Fibroblast of mammary gland (primary cell): Measurements from ENCODE around the gene STPG1.

ENCODE experiments used
- DNase-seq: peaks from one replicate; pipeline ENCODE4 v3.0.0-alpha.2; 2010; ENCODE audit warnings: low read depth
- H3K4me3 ChIP-seq: 2 replicates; pipeline ENCODE4 v1.5.1; 2011; ENCODE audit warnings: low read depth, mild to moderate bottlenecking, low read length, moderate library complexity; ENCODE audit not compliant: control insufficient read depth
- TF ChIP-seq, protein P1 (sequence below): conservative IDR thresholded peaks from 2 replicates; pipeline ENCODE4 v1.5.1; 2011; ENCODE audit warnings: low read depth, low read length, inconsistent platforms; ENCODE audit not compliant: control insufficient read depth, insufficient read depth

The STPG1 gene

DNA sequence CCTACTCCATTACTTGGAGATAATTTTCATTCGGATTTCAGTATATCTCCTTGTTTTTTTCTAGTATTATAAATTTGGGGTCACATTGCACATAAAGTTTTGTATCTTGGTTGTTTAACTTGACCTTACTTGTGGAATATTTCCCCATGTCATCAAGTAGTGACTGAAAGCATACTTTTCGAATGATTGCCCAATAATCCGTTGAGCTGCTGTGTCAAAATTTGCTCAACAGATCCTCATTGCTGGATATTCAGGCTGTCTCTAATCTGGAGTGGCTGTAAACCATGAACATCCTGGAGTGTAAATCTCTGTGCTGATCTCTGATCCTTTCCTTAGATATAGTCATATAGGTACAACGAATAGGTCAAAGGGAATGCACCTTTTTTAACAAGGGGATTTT lies 7.0 kb upstream of the STPG1 start:
- H3K4me3 ChIP-seq = no peak overlapping the region
- DNase-seq = no peak
- TF ChIP-seq, protein P1, sequence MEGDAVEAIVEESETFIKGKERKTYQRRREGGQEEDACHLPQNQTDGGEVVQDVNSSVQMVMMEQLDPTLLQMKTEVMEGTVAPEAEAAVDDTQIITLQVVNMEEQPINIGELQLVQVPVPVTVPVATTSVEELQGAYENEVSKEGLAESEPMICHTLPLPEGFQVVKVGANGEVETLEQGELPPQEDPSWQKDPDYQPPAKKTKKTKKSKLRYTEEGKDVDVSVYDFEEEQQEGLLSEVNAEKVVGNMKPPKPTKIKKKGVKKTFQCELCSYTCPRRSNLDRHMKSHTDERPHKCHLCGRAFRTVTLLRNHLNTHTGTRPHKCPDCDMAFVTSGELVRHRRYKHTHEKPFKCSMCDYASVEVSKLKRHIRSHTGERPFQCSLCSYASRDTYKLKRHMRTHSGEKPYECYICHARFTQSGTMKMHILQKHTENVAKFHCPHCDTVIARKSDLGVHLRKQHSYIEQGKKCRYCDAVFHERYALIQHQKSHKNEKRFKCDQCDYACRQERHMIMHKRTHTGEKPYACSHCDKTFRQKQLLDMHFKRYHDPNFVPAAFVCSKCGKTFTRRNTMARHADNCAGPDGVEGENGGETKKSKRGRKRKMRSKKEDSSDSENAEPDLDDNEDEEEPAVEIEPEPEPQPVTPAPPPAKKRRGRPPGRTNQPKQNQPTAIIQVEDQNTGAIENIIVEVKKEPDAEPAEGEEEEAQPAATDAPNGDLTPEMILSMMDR = no peak

DNA sequence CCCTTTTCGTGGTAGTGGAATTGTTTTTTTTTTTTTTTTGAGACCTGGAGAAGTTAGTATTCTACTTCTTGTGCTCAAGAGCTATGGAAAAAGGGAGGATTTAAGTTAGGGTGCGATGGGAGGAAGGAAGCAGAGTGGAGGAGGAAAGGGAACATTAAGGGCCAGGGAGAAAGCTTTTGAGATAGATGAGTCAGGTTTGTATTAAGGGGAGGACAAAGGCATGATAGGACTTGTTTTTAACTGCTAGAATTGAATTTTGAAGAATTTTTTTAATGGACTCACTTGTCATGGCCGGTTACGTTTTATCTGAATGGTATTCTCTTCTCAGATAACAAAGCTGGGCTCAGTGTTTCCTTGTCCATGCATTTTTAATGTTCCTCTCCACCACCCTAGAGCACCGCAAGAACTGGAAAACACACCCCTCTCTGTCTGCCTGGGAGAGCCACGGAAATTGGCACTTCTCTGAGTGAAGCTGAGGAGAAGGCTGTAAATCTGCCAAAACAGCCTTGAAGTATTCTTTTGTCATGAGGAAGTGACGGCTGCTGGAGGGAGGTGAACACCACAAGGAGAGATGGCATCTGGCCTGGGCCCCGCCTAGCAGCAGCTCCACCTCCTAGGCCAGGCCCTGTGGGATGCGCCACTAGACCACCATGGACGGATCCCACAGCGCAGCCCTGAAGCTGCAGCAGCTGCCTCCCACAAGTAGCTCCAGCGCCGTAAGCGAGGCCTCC lies 5.5 kb upstream of the STPG1 start:
- TF ChIP-seq, protein P1 = no peak
- peak; percentile 48 for DNase-seq
- H3K4me3 ChIP-seq = no peak overlapping the region

DNA sequence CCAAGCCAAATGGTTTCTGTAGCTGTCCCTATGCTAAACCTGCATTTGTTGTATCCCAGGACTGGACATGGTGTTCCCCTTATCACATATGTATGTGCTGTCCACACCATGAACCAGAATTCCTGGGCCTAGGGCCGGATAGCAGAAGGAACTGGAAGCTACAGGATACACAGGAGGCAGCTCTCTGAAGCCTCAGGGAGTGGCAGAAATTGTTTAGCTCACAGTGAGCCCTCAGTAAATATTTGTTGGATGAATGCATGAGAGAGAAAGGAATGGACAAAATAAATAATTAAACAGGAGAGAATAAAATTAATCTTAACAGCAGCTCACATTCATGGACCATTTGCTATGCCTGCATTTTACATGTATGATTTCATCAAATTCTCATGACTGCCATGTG lies 4.1 kb upstream of the STPG1 start:
- no peak for DNase-seq
- H3K4me3 ChIP-seq = no peak overlapping the region
- TF ChIP-seq, protein P1 = no peak

DNA sequence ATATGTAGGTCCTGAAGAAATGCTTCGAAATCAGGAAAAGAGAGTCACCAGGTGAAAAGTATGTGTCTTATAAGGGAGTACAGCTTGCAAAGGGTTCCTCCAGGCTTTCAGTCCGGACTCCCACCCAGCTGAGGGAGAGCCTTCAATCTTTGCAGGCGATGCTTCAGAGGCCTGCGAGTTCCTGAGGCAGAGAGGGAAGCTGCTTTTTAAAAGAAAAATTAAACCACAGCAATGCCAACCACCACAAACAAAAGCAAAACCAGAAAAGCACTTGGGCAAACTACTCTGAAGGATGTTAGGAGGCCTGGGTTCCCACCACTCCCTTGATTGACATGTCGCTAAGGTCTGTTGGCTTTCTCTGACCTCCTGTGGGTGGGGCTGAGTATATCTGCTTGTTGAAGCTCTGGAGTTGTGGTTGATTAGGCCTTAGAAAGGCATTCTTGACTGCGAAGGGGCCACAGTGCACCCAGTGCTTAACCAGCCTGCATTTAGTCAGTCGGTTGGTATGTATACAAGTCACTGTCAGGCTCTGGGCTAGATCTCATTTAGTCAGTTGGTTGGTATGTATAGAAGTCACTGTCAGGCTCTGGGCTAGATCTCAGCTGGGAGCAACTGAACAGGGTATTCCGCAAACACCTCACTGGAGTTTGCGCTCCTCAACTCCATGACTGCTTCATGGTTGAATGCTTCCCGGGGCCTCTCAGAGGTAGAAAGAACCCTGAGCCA lies 3.2 kb upstream of the STPG1 start:
- TF ChIP-seq, protein P1 = no peak
- peak overlapping the region; percentile 71 for H3K4me3 ChIP-seq
- DNase-seq = peak; percentile 94

DNA sequence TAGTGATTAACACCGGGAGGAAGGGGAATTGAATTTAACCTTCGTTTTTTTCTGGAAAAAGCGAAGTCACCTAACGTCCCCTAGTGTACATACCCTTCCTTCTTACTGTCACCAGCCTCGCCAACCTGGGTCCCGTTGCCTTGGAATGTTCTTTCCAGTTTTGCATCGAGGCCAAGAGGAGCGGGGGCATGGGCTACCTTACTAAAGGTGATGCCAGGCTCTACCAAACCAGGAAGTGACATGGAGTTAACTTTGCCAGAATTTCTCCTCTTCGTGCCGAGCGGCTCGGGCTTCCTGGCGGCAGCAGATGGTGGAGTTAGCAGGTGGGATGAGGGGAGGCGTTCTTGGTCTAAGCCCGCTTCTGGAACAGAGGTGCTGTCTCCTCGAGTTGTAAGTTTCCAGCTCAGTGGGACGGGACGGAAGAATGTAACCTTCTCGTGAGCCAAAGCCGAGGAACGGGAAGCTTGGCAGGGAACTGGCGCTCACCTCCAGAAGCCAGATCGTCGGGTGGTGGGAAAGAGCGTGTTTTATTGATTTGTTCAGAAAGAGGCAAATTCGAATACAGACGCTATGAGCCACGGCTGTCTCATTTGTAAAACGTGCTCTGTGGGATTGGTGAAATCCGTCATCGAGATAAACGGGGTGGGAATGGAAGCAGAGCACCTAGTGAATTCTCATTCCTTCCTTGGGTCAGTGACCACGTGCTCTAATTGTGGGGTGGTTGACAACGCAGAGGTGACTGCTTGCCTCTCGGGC lies 2.5 kb upstream of the STPG1 start:
- no peak for DNase-seq
- TF ChIP-seq, protein P1 = no peak

DNA sequence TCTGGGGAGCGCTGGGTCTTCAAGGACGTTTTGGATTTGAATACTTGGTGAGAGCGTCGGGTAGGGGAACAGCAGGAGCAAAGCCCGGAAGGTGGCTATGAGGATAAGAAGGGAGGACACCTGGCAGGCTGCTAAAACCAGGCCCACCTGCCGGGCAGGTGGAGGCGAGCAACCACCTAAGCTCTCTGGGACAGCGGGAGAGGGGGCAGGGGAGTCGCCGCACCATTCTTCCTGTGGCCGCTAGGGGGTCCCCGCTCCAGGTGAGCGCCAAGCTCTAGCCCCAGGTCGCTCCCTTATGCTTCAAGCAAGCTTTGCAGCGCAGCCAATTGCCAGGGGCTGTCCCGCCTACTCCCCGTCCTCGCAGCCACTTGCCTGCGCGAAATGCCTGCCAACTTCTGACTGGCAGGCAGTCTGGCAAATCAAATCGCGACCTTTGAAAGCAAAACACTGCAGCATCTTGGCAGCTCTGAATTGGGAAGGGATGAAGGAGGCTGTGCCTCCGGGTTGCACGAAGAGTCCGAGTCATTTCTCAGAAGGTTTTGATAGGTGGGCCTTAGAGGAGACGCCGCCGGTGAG lies 1.8 kb upstream of the STPG1 start, which contains the start of gene NIPAL3:
Gene NIPAL3, plus strand, starts transcription at position 469 of the 576 bp plus-strand sequence. CDS start 3,746 bp downstream, outside the sequence.
- H3K4me3 ChIP-seq = peak within 1 kb of the TSS; percentile 71
- TF ChIP-seq, protein P1 = peak; percentile 55
- peak; percentile 99 for DNase-seq

More for the DNA sequence above, 2.5 kb upstream of the STPG1 start:
- peak overlapping the region; percentile 71 for H3K4me3 ChIP-seq
